ENCODE data around the gene RORB.

RORB gene

DNA sequence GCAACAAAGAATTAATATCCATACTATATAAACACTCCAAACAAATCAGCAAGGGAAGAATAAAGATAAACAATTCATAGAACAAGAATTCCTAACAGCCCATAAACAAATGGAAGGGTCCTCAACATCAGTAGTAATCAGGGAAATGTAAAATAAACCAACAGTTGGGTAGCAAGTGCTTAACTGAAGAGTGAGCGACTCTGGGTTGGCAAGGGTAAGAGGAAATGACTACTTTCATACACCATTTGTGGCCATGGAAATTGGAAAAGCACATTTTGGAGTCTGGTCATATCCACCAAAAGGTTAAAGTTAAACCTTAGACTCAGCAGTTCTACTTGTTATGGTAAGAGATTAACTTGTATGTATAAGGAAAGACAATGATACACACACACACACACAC is 17.4 kb upstream of the RORB start:
- no peak overlapping the region for H3K4me2 ChIP-seq (ENCODE audit: low read depth, low read length)
- no peaks in the 10 kb centered on the region for H3K36me3 ChIP-seq (replicated peaks; ENCODE audit: insufficient read depth, low read length)
- H3F3A ChIP-seq (ENCODE audit: insufficient read depth, low read length), result no peaks in the 10 kb centered on the region
- H4K20me1 ChIP-seq (ENCODE audit: insufficient read depth, low read length), result no peaks in the 10 kb centered on the region
- H2AFZ ChIP-seq (ENCODE audit: low read length), result no peak overlapping the region
- no peaks in the 10 kb centered on the region for H3K9me2 ChIP-seq (replicated peaks; ENCODE audit: insufficient read depth, low read length)
- TF ChIP-seq, protein P1, sequence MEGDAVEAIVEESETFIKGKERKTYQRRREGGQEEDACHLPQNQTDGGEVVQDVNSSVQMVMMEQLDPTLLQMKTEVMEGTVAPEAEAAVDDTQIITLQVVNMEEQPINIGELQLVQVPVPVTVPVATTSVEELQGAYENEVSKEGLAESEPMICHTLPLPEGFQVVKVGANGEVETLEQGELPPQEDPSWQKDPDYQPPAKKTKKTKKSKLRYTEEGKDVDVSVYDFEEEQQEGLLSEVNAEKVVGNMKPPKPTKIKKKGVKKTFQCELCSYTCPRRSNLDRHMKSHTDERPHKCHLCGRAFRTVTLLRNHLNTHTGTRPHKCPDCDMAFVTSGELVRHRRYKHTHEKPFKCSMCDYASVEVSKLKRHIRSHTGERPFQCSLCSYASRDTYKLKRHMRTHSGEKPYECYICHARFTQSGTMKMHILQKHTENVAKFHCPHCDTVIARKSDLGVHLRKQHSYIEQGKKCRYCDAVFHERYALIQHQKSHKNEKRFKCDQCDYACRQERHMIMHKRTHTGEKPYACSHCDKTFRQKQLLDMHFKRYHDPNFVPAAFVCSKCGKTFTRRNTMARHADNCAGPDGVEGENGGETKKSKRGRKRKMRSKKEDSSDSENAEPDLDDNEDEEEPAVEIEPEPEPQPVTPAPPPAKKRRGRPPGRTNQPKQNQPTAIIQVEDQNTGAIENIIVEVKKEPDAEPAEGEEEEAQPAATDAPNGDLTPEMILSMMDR (IDR thresholded peaks at IDR 0.05; ENCODE audit: low read length), result no peak
- TF ChIP-seq EZH2 (optimal IDR thresholded peaks at IDR 0.05; ENCODE audit: low read depth, low read length) (no peak), EZH2phosphoT487 (IDR thresholded peaks at IDR 0.05; ENCODE audit: low read length) (no peak)
- no peak overlapping the region for H3K27ac ChIP-seq (ENCODE audit: low read length)
- H3K9me3 ChIP-seq (replicated peaks; ENCODE audit: insufficient read depth, low read length), result no peaks in the 10 kb centered on the region
- H3K4me3 ChIP-seq (ENCODE audit: low read length), result no peak overlapping the region
- H3K9ac ChIP-seq (ENCODE audit: low read length), result no peak overlapping the region
- no peak for DNase-seq
- no peaks in the 10 kb centered on the region for H3K4me1 ChIP-seq (ENCODE audit: low read length)
- H3K79me2 ChIP-seq (ENCODE audit: low read length), result no peaks in the 10 kb centered on the region
- no peaks in the 10 kb centered on the region for H3K27me3 ChIP-seq (replicated peaks; ENCODE audit: insufficient read depth, low read length)

DNA sequence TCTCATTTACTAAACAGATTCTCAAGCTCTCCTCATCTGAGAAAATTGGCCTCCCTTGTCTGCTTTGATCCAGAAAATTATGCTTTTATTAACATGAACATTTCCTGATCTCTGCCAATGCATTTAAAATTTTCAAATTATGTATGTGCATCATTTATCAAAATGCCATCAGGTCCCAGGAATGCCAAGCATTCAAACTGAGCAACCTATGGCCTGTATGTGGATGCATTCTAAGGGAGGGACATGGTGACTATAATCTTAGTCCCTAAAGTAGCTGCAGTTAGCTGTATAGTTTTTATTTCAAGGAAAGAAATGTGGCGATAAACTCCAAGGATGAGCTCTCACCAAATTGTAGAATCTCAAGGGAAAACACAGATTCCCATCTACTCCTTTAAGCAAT is 9.7 kb upstream of the RORB start:
- Histone ChIP-seq H3K27ac (ENCODE audit: low read length) (no peak overlapping the region), H3K36me3 (replicated peaks; ENCODE audit: insufficient read depth, low read length) (no peaks in the 10 kb centered on the region)

DNA sequence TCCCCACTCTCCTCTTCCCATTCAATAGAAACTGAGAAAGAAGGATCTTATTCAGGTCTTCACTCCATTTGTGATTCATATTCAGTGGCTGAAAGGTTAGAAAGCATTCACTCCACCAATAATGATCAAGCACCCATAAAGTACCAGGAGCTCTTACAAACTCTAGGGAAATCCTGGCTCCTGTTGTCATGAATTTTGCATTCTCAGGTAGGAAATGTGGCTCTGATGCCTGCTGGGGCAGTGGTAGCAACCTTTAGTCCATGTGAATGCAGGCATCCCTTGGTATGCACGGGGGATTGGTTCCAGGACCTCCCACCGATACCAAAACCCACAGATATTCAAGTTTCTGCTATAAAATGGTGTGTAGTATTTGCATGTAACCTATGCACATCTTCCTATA is 3.6 kb upstream of the RORB start:
- no peaks in the 10 kb centered on the region for H3K9me3 ChIP-seq (replicated peaks; ENCODE audit: insufficient read depth, low read length)
- H3K27me3 ChIP-seq (replicated peaks; ENCODE audit: insufficient read depth, low read length), result no peaks in the 10 kb centered on the region
- H3F3A ChIP-seq (ENCODE audit: insufficient read depth, low read length), result 0 out of 2 replicates have a peak, but pooled peaks cover 4% of the 10 kb centered on the region
- H3K9ac ChIP-seq (ENCODE audit: low read length), result no peak overlapping the region
- no peak for DNase-seq
- no peaks in the 10 kb centered on the region for H3K79me2 ChIP-seq (ENCODE audit: low read length)
- H3K27ac ChIP-seq (ENCODE audit: low read length), result no peak overlapping the region
- H3K4me1 ChIP-seq (ENCODE audit: low read length), result 0 out of 2 replicates have a peak, but pooled peaks cover 3% of the 10 kb centered on the region
- H3K9me2 ChIP-seq (replicated peaks; ENCODE audit: insufficient read depth, low read length), result no peaks in the 10 kb centered on the region
- TF ChIP-seq EZH2 (optimal IDR thresholded peaks at IDR 0.05; ENCODE audit: low read depth, low read length) (no peak), EZH2phosphoT487 (IDR thresholded peaks at IDR 0.05; ENCODE audit: low read length) (no peak)
- TF ChIP-seq, protein P1 (IDR thresholded peaks at IDR 0.05; ENCODE audit: low read length), result no peak
- H4K20me1 ChIP-seq (ENCODE audit: insufficient read depth, low read length), result no peaks in the 10 kb centered on the region
- no peak overlapping the region for H3K4me2 ChIP-seq (ENCODE audit: low read depth, low read length)
- H2AFZ ChIP-seq (ENCODE audit: low read length), result no peak overlapping the region
- H3K36me3 ChIP-seq (replicated peaks; ENCODE audit: insufficient read depth, low read length), result no peaks in the 10 kb centered on the region
- H3K4me3 ChIP-seq (ENCODE audit: low read length), result no peak overlapping the region

More for the DNA sequence above, 9.7 kb upstream of the RORB start:
- Histone ChIP-seq H3K4me1 (ENCODE audit: low read length) (no peaks in the 10 kb centered on the region), H3K9me2 (replicated peaks; ENCODE audit: insufficient read depth, low read length) (no peaks in the 10 kb centered on the region), H2AFZ (ENCODE audit: low read length) (no peak overlapping the region), H3K4me3 (ENCODE audit: low read length) (no peak overlapping the region), H3F3A (ENCODE audit: insufficient read depth, low read length) (no peaks in the 10 kb centered on the region), H3K27me3 (replicated peaks; ENCODE audit: insufficient read depth, low read length) (no peaks in the 10 kb centered on the region), H3K9ac (ENCODE audit: low read length) (no peak overlapping the region), H3K4me2 (ENCODE audit: low read depth, low read length) (no peak overlapping the region), H3K79me2 (ENCODE audit: low read length) (no peaks in the 10 kb centered on the region), H4K20me1 (ENCODE audit: insufficient read depth, low read length) (no peaks in the 10 kb centered on the region), H3K9me3 (replicated peaks; ENCODE audit: insufficient read depth, low read length) (no peaks in the 10 kb centered on the region)
- TF ChIP-seq, protein P1 (IDR thresholded peaks at IDR 0.05; ENCODE audit: low read length), result no peak
- TF ChIP-seq EZH2phosphoT487 (IDR thresholded peaks at IDR 0.05; ENCODE audit: low read length) (no peak), EZH2 (optimal IDR thresholded peaks at IDR 0.05; ENCODE audit: low read depth, low read length) (no peak)
- DNase-seq, result no peak

Measured in MM.1S (cell line).